HG03460 (cell line): ENCODE data around the gene THADA.

Source experiments
- ATAC-seq: cut with Tn5 transposase; IDR thresholded peaks from one replicate; pipeline ENCODE4 v1.9.1; 2021; ENCODE audit not compliant: unreplicated experiment

Gene THADA

GRCh38 chr2:43513216-43513615 is 82.6 kb downstream of the THADA start:
- ATAC-seq: no peak

- no peak for ATAC-seq
These were observed 84.6 kb downstream of the THADA start for GRCh38 chr2:43511199-43511598.

GRCh38 chr2:43509886-43510285 is 86.0 kb downstream of the THADA start:
- no peak for ATAC-seq

GRCh38 chr2:43508209-43508608 is 87.6 kb downstream of the THADA start:
- no peak for ATAC-seq

GRCh38 chr2:43507137-43507536 is 88.7 kb downstream of the THADA start:
- ATAC-seq: no peak

GRCh38 chr2:43495727-43496126 is 100.1 kb downstream of the THADA start:
- ATAC-seq: no peak

- no peak for ATAC-seq
These were observed 101.9 kb downstream of the THADA start for GRCh38 chr2:43493954-43494353.

- ATAC-seq: no peak
These were observed 104.7 kb downstream of the THADA start for GRCh38 chr2:43491065-43491639.

- ATAC-seq: no peak
These were observed 105.5 kb downstream of the THADA start for GRCh38 chr2:43490252-43490786.

- no peak for ATAC-seq
These were observed 107.1 kb downstream of the THADA start for GRCh38 chr2:43488737-43489136.

GRCh38 chr2:43486603-43487002 is 109.2 kb downstream of the THADA start:
- no peak for ATAC-seq

GRCh38 chr2:43484323-43484930 is 111.4 kb downstream of the THADA start:
- no peak for ATAC-seq

GRCh38 chr2:43482961-43483360 is 112.9 kb downstream of the THADA start:
- peak; percentile 69 for ATAC-seq

- peak; percentile 47 for ATAC-seq
These were observed 113.8 kb downstream of the THADA start for GRCh38 chr2:43481927-43482542.

- ATAC-seq: no peak
These were observed 115.0 kb downstream of the THADA start for GRCh38 chr2:43480874-43481273.

GRCh38 chr2:43478412-43479086 is 117.3 kb downstream of the THADA start:
- ATAC-seq: no peak

- no peak for ATAC-seq
These were observed 119.9 kb downstream of the THADA start for GRCh38 chr2:43475922-43476321.

- no peak for ATAC-seq
These were observed 120.5 kb downstream of the THADA start for GRCh38 chr2:43475137-43475846.

- ATAC-seq: no peak
These were observed 121.6 kb downstream of the THADA start for GRCh38 chr2:43474273-43474672.

- ATAC-seq: no peak
These were observed 122.1 kb downstream of the THADA start for GRCh38 chr2:43473767-43474166.

GRCh38 chr2:43472527-43473194 is 123.2 kb downstream of the THADA start:
- no peak for ATAC-seq
